WTC11 (cell line): ENCODE measurements around the gene LNX1. TPM values are rescaled to one million over a fixed set of nuclear protein-coding genes. Genes with fewer than 3 reads are reported as not detected.

Experiments used
- ATAC-seq: fragments of 200-7000 bp; cut with Tn5 transposase; 2 replicates; pipeline ENCODE4 v1.10.0; 2021; ENCODE audit warnings: mild to moderate bottlenecking, moderate library complexity
- CTCF ChIA-PET: fragments of 300-600 bp; sonication (Branson Sonifier 250); formaldehyde crosslinking; loops from one replicate; lab custom pipeline; 2021; ENCODE audit warnings: antibody characterized with exemption; lab: Charles Lee
- POLR2A ChIA-PET: fragments of 350-600 bp; sonication (Branson Sonifier 250); formaldehyde crosslinking; loops from one replicate; lab custom pipeline; 2021; ENCODE audit warnings: antibody characterized with exemption; lab: Charles Lee
- DNase-seq: peaks from one replicate; pipeline ENCODE4 v3.0.0; 2021; ENCODE audit warnings: low spot score
- H3K27ac Mint-ChIP-seq: 2 replicates; pipeline ENCODE4 v1.8.0; 2021; ENCODE audit warnings: mixed read lengths
- H3K27me3 Mint-ChIP-seq: 2 replicates; pipeline ENCODE4 v1.8.0; 2021; ENCODE audit warnings: low read depth, mild to moderate bottlenecking, moderate library complexity, mixed read lengths
- H3K36me3 Mint-ChIP-seq: 2 replicates; pipeline ENCODE4 v1.8.0; 2021; ENCODE audit warnings: mixed read lengths
- H3K4me1 Mint-ChIP-seq: 2 replicates; pipeline ENCODE4 v1.8.0; 2022; ENCODE audit warnings: mixed read lengths
- H3K4me3 Mint-ChIP-seq: 2 replicates; pipeline ENCODE4 v1.8.0; 2021; ENCODE audit warnings: mild to moderate bottlenecking, moderate library complexity, mixed read lengths
- H3K9me3 Mint-ChIP-seq: 2 replicates; pipeline ENCODE4 v1.8.0; 2021; ENCODE audit warnings: mixed read lengths
- ATF1 ChIP-seq: sonication (generic); formaldehyde crosslinking; IDR thresholded peaks from 2 replicates; pipeline ENCODE4 v1.8.1; 2023; ENCODE audit warnings: mild to moderate bottlenecking, moderate library complexity, missing genetic modification reagents
- FOXP1 ChIP-seq: sonication (generic); formaldehyde crosslinking; IDR thresholded peaks from 2 replicates; pipeline ENCODE4 v1.8.0; 2022; ENCODE audit warnings: missing genetic modification reagents, mild to moderate bottlenecking, moderate library complexity, borderline replicate concordance
- GABPB1 ChIP-seq: sonication (generic); formaldehyde crosslinking; IDR thresholded peaks from 2 replicates; pipeline ENCODE4 v1.8.1; 2023; ENCODE audit warnings: mild to moderate bottlenecking, missing genetic modification reagents
- JUN ChIP-seq: sonication (generic); formaldehyde crosslinking; IDR thresholded peaks from 2 replicates; pipeline ENCODE4 v1.8.0; 2023; ENCODE audit warnings: mild to moderate bottlenecking, missing genetic modification reagents
- MXD4 ChIP-seq: fragments of 250-450 bp; sonication (Bioruptor Pico); IDR thresholded peaks from 2 replicates; pipeline ENCODE4 v1.8.0; 2021; ENCODE audit warnings: mild to moderate bottlenecking, moderate library complexity, borderline replicate concordance
- MYBL2 ChIP-seq: sonication (generic); formaldehyde crosslinking; IDR thresholded peaks from 2 replicates; pipeline ENCODE4 v1.8.1; 2023; ENCODE audit warnings: mild to moderate bottlenecking, moderate library complexity, missing genetic modification reagents
- NFE2L1 ChIP-seq: sonication (generic); formaldehyde crosslinking; IDR thresholded peaks from 2 replicates; pipeline ENCODE4 v1.8.1; 2023; ENCODE audit warnings: missing genetic modification reagents
- OVOL2 ChIP-seq: fragments of 250-450 bp; sonication (Bioruptor Pico); IDR thresholded peaks from 2 replicates; pipeline ENCODE4 v1.9.0; 2021; ENCODE audit warnings: mild to moderate bottlenecking, borderline replicate concordance
- RELA ChIP-seq: sonication (generic); formaldehyde crosslinking; IDR thresholded peaks from 2 replicates; pipeline ENCODE4 v1.8.1; 2022; ENCODE audit warnings: missing genetic modification reagents, mild to moderate bottlenecking, borderline replicate concordance
- SP1 ChIP-seq: sonication (generic); formaldehyde crosslinking; conservative IDR thresholded peaks from 2 replicates; pipeline ENCODE4 v1.8.1; 2022; ENCODE audit warnings: missing genetic modification reagents
- TEAD1 ChIP-seq: sonication (generic); formaldehyde crosslinking; IDR thresholded peaks from 2 replicates; pipeline ENCODE4 v1.8.0; 2022; ENCODE audit warnings: mild to moderate bottlenecking, missing genetic modification reagents
- TEAD4 ChIP-seq: sonication (generic); formaldehyde crosslinking; IDR thresholded peaks from 2 replicates; pipeline ENCODE4 v1.8.0; 2022; ENCODE audit warnings: mild to moderate bottlenecking, missing genetic modification reagents
- ZBTB21 ChIP-seq: sonication (generic); formaldehyde crosslinking; IDR thresholded peaks from 2 replicates; pipeline ENCODE4 v1.8.1; 2023; ENCODE audit warnings: mild to moderate bottlenecking, missing genetic modification reagents, borderline replicate concordance
- ZNF317 ChIP-seq: sonication (generic); formaldehyde crosslinking; IDR thresholded peaks from 2 replicates; pipeline ENCODE4 v1.8.1; 2023; ENCODE audit warnings: low read depth, mild to moderate bottlenecking, moderate library complexity, missing genetic modification reagents, borderline replicate concordance
- total RNA-seq: library from RNA; stranded (reverse); gene quantifications from 3 replicates; pipeline ENCODE4 v1.2.3, GENCODE V29; 2021
- TF ChIP-seq, protein P1 (sequence below): sonication (generic); formaldehyde crosslinking; IDR thresholded peaks from 2 replicates; pipeline ENCODE4 v1.8.1; 2023; ENCODE audit warnings: mild to moderate bottlenecking, missing genetic modification reagents, borderline replicate concordance
- TF ChIP-seq, protein P2 (sequence below): fragments of 250-450 bp; sonication (Bioruptor Pico); IDR thresholded peaks from 2 replicates; pipeline ENCODE4 v1.9.0; 2021; ENCODE audit warnings: mild to moderate bottlenecking
- TF ChIP-seq, protein P3 (sequence below): sonication (generic); formaldehyde crosslinking; IDR thresholded peaks from 2 replicates; pipeline ENCODE4 v1.8.0; 2022; ENCODE audit warnings: mild to moderate bottlenecking, missing genetic modification reagents
- TF ChIP-seq, protein P4 (sequence below): sonication (generic); formaldehyde crosslinking; IDR thresholded peaks from 2 replicates; pipeline ENCODE4 v1.8.1; 2023; ENCODE audit warnings: mild to moderate bottlenecking, missing genetic modification reagents, moderate library complexity
- TF ChIP-seq, protein P5 (sequence below): sonication (generic); formaldehyde crosslinking; IDR thresholded peaks from 2 replicates; pipeline ENCODE4 v1.8.1; 2022; ENCODE audit warnings: mild to moderate bottlenecking, moderate library complexity, missing genetic modification reagents
- TF ChIP-seq, protein P6 (sequence below): sonication (generic); formaldehyde crosslinking; conservative IDR thresholded peaks from 2 replicates; pipeline ENCODE4 v1.8.1; 2022; ENCODE audit warnings: mild to moderate bottlenecking, missing genetic modification reagents
- TF ChIP-seq, protein P7 (sequence below): sonication (generic); formaldehyde crosslinking; IDR thresholded peaks from 2 replicates; pipeline ENCODE4 v1.8.0; 2022; ENCODE audit warnings: mild to moderate bottlenecking, missing genetic modification reagents
- TF ChIP-seq, protein P8 (sequence below): sonication (generic); formaldehyde crosslinking; IDR thresholded peaks from 2 replicates; pipeline ENCODE4 v1.8.1; 2022; ENCODE audit warnings: low read depth, mild to moderate bottlenecking, moderate library complexity, missing genetic modification reagents, borderline replicate concordance
- TF ChIP-seq, protein P9 (sequence below): fragments of 250-450 bp; sonication (Bioruptor Pico); IDR thresholded peaks from 2 replicates; pipeline ENCODE4 v1.9.0; 2021; ENCODE audit warnings: moderate library complexity, mild to moderate bottlenecking, inconsistent platforms, borderline replicate concordance

Gene LNX1
- total RNA-seq, 1 experiment from 2014 or later = 5.9 TPM

DNA sequence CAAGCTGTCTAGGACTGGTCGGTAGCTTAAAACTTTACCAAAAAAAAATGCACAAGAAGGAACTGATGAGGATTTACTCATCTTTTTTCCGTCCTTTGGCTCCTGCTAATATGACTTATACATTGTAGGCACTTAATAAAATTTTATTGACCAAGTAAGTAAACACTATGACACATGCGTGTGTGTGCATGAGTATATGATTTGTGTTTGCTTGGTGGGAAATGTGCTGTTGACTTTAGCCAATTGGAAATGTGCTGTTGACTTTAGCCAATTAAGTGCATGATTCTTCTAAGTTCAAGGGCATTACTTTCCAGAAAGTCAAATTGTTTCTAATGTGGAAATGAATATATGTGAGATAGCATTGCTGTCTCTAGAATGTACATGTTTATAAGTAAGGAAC is 135.5 kb downstream of the LNX1 start:
- DNase-seq (no peak), ATAC-seq (no peak)
- H3K27ac Mint-ChIP-seq = no peak overlapping the region
- H3K9me3 Mint-ChIP-seq = no peaks in the 10 kb centered on the region
- ChIA-PET POLR2A (no interaction called here), CTCF (no interaction called here)
- no peak for TF ChIP-seq MYBL2 (CRISPR knock-in tag)
- TF ChIP-seq, protein P1, sequence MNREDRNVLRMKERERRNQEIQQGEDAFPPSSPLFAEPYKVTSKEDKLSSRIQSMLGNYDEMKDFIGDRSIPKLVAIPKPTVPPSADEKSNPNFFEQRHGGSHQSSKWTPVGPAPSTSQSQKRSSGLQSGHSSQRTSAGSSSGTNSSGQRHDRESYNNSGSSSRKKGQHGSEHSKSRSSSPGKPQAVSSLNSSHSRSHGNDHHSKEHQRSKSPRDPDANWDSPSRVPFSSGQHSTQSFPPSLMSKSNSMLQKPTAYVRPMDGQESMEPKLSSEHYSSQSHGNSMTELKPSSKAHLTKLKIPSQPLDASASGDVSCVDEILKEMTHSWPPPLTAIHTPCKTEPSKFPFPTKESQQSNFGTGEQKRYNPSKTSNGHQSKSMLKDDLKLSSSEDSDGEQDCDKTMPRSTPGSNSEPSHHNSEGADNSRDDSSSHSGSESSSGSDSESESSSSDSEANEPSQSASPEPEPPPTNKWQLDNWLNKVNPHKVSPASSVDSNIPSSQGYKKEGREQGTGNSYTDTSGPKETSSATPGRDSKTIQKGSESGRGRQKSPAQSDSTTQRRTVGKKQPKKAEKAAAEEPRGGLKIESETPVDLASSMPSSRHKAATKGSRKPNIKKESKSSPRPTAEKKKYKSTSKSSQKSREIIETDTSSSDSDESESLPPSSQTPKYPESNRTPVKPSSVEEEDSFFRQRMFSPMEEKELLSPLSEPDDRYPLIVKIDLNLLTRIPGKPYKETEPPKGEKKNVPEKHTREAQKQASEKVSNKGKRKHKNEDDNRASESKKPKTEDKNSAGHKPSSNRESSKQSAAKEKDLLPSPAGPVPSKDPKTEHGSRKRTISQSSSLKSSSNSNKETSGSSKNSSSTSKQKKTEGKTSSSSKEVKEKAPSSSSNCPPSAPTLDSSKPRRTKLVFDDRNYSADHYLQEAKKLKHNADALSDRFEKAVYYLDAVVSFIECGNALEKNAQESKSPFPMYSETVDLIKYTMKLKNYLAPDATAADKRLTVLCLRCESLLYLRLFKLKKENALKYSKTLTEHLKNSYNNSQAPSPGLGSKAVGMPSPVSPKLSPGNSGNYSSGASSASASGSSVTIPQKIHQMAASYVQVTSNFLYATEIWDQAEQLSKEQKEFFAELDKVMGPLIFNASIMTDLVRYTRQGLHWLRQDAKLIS (CRISPR knock-in tag) = no peak
- no peak for TF ChIP-seq TEAD1 (CRISPR knock-in tag)
- no peak for TF ChIP-seq SP1
- TF ChIP-seq NFE2L1 = no peak
- no peak for TF ChIP-seq MXD4 (CRISPR knock-in tag)
- TF ChIP-seq, protein P2, sequence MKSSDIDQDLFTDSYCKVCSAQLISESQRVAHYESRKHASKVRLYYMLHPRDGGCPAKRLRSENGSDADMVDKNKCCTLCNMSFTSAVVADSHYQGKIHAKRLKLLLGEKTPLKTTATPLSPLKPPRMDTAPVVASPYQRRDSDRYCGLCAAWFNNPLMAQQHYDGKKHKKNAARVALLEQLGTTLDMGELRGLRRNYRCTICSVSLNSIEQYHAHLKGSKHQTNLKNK (CRISPR knock-in tag) = no peak
- no peak for TF ChIP-seq ZNF317 (CRISPR knock-in tag)
- no peak for TF ChIP-seq GABPB1 (CRISPR knock-in tag)
- no peak for TF ChIP-seq TEAD4 (CRISPR knock-in tag)
- TF ChIP-seq ZBTB21 (CRISPR knock-in tag) = no peak
- TF ChIP-seq, protein P3, sequence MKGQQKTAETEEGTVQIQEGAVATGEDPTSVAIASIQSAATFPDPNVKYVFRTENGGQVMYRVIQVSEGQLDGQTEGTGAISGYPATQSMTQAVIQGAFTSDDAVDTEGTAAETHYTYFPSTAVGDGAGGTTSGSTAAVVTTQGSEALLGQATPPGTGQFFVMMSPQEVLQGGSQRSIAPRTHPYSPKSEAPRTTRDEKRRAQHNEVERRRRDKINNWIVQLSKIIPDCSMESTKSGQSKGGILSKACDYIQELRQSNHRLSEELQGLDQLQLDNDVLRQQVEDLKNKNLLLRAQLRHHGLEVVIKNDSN = no peak
- no peaks in the 10 kb centered on the region for H3K27me3 Mint-ChIP-seq
- no peak overlapping the region for H3K4me3 Mint-ChIP-seq
- H3K36me3 Mint-ChIP-seq = peaks cover 46% of the 10 kb centered on the region
- H3K4me1 Mint-ChIP-seq = peaks cover 2% of the 10 kb centered on the region

DNA sequence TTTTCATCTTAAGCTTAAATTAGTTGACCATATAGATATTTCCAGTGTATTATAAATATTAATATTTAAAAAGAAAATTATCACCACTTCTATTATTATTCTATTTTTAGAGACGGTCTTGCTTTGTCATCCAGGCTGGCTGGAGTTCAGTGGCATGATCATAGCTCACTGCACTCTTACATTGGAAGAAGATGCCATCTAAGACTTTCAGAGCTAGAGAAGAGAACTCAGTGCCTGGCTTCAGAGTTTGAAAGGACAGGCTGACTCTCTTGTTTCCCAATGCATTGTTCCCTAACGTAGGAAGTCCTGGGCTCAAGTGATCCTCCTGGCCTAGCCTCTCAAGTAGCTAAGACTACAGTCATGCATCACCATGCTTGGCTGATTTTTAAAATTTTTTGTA is 137.9 kb downstream of the LNX1 start:
- Mint-ChIP-seq H3K4me1 (peaks cover 7% of the 10 kb centered on the region), H3K9me3 (no peaks in the 10 kb centered on the region), H3K36me3 (peaks cover 29% of the 10 kb centered on the region), H3K27me3 (no peaks in the 10 kb centered on the region), H3K4me3 (no peak overlapping the region), H3K27ac (no peak overlapping the region)
- CTCF ChIA-PET = no interaction called here
- TF ChIP-seq GABPB1 (CRISPR knock-in tag) (no peak), FOXP1 (no peak), JUN (CRISPR knock-in tag) (no peak)
- TF ChIP-seq, protein P4, sequence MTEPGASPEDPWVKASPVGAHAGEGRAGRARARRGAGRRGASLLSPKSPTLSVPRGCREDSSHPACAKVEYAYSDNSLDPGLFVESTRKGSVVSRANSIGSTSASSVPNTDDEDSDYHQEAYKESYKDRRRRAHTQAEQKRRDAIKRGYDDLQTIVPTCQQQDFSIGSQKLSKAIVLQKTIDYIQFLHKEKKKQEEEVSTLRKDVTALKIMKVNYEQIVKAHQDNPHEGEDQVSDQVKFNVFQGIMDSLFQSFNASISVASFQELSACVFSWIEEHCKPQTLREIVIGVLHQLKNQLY (CRISPR knock-in tag) = no peak
- POLR2A ChIA-PET = no interaction called here
- DNase-seq = no peak
- no peak for ATAC-seq

DNA sequence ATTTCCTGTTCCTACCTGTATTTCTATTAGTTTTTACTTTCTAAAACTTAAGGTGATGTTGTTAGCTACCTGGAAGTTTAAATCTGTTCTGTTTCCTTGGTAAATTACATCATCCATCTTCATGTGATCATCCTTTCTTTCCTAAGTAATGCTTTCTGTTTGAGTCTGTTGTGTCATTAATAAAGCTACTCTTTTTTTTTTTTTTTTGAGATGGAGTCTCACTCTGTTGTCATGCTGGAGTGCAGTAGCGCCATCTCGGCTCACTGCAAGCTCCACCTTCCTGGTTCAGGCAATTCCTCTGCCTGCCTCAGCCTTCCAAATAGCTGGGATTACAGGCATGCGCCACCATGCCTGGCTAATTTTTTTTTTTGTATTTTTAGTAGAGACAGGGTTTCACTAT is 140.5 kb downstream of the LNX1 start:
- POLR2A ChIA-PET = interaction anchor here (0.7 kb wide), 1 partner anchor 352 kb away, joined by 4 read pairs; no protein-coding TSS in a partner anchor
- peak; percentile 9 for DNase-seq
- Mint-ChIP-seq H3K9me3 (no peaks in the 10 kb centered on the region), H3K36me3 (peaks cover 30% of the 10 kb centered on the region), H3K4me3 (no peak overlapping the region), H3K4me1 (peaks cover 7% of the 10 kb centered on the region), H3K27ac (peak overlapping the region; percentile 50), H3K27me3 (no peaks in the 10 kb centered on the region)
- CTCF ChIA-PET = interaction anchor here (0.7 to 1.8 kb wide), 8 partner anchors 34 to 783 kb away, joined by 3 to 9 read pairs (median 4); no protein-coding TSS in a partner anchor
- ATAC-seq = peak; percentile 73
- TF ChIP-seq, protein P5, sequence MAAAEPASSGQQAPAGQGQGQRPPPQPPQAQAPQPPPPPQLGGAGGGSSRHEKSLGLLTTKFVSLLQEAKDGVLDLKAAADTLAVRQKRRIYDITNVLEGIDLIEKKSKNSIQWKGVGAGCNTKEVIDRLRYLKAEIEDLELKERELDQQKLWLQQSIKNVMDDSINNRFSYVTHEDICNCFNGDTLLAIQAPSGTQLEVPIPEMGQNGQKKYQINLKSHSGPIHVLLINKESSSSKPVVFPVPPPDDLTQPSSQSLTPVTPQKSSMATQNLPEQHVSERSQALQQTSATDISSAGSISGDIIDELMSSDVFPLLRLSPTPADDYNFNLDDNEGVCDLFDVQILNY (CRISPR knock-in tag) = no peak
- TF ChIP-seq RELA (CRISPR knock-in tag) (no peak), NFE2L1 (no peak), ATF1 (CRISPR knock-in tag) (no peak), OVOL2 (CRISPR knock-in tag) (no peak)
- TF ChIP-seq, protein P6, sequence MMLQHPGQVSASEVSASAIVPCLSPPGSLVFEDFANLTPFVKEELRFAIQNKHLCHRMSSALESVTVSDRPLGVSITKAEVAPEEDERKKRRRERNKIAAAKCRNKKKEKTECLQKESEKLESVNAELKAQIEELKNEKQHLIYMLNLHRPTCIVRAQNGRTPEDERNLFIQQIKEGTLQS (CRISPR knock-in tag) = no peak
- TF ChIP-seq, protein P7, sequence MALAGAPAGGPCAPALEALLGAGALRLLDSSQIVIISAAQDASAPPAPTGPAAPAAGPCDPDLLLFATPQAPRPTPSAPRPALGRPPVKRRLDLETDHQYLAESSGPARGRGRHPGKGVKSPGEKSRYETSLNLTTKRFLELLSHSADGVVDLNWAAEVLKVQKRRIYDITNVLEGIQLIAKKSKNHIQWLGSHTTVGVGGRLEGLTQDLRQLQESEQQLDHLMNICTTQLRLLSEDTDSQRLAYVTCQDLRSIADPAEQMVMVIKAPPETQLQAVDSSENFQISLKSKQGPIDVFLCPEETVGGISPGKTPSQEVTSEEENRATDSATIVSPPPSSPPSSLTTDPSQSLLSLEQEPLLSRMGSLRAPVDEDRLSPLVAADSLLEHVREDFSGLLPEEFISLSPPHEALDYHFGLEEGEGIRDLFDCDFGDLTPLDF (CRISPR knock-in tag) = no peak
- TF ChIP-seq, protein P8, sequence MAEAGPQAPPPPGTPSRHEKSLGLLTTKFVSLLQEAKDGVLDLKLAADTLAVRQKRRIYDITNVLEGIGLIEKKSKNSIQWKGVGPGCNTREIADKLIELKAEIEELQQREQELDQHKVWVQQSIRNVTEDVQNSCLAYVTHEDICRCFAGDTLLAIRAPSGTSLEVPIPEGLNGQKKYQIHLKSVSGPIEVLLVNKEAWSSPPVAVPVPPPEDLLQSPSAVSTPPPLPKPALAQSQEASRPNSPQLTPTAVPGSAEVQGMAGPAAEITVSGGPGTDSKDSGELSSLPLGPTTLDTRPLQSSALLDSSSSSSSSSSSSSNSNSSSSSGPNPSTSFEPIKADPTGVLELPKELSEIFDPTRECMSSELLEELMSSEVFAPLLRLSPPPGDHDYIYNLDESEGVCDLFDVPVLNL (CRISPR knock-in tag) = no peak
- TF ChIP-seq, protein P9, sequence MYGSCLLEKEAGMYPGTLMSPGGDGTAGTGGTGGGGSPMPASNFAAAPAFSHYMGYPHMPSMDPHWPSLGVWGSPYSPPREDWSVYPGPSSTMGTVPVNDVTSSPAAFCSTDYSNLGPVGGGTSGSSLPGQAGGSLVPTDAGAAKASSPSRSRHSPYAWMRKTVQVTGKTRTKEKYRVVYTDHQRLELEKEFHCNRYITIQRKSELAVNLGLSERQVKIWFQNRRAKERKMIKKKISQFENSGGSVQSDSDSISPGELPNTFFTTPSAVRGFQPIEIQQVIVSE (CRISPR knock-in tag) = no peak
